Smooth muscle cell of the brain vasculature (primary cell): Measurements from ENCODE around the gene NATD1.

Experiments
- DNase-seq: peaks from one replicate; pipeline ENCODE4 v3.0.0-alpha.2; 2012; ENCODE audit warnings: low read depth, low spot score

NATD1 gene

DNA sequence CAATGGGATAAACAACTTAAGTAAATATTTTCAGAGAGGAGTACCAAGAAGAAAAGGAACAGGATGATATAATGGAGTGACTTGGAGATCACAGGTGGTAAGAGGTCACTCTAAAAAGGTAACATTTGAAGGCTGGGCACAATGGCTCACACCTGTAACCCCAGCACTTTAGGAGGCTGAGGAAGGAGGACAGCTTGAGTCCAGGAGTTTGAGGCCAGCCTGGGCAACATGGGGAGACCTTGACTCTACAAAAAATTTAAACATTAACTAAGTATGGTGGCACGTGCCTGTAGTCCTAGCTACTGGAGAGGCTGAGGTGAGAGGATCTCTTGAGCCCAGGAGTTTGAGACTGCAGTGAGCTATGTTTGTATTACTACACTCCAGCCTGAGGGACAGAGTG lies 35.9 kb downstream of the NATD1 start:
- DNase-seq, result no peak

- DNase-seq, result no peak
Measured at GRCh38 chr17:21215935-21216334, 37.3 kb downstream of the NATD1 start.

DNA sequence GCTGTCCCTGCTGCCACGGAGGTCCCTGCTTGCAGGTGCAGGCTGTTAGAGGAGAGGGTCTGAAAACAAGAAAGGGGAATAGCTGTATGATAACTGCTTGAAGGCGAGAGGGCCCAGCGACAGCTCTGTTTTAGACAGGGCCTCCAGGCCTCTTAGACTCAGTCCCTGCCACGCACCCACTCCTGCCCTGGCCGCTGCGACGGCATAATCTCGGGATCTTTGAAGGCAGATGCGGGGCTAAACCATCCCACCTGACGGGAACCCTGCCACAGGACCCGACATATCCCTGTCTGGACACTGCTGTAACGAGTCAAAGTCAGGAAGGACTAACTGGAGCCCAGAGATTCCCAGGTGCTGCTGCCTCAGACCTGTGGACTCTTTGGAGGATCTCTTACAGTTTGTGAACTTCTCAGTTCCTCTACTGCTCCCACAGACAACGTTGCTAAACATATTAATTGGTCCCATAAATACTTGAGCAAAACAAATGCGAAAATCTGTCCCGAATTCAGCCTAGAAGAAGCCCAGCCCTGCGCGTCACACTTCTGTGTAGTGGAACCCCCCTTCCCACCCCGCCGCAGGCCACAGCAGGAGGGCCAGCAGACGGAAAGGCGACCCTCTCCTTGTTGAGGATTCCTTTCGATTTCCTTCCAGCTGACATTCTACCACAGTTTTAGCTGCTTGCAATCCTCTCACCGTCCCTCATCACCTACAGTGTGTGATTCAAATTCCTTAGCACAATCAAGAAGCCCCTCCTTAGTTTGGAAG lies 38.3 kb downstream of the NATD1 start:
- no peak for DNase-seq

GRCh38 chr17:21214015-21214776 lies 39.0 kb downstream of the NATD1 start, which contains the start of gene TMEM11:
Gene TMEM11, minus strand, starts transcription at chr17:21214161. Its CDS starts 9 bp downstream, at chr17:21214152.
- peak; percentile 86 for DNase-seq

- no peak for DNase-seq
Measured at GRCh38 chr17:21213638-21214014, 39.6 kb downstream of the NATD1 start.

GRCh38 chr17:21212826-21213637 lies 40.2 kb downstream of the NATD1 start:
- DNase-seq, result no peak

DNA sequence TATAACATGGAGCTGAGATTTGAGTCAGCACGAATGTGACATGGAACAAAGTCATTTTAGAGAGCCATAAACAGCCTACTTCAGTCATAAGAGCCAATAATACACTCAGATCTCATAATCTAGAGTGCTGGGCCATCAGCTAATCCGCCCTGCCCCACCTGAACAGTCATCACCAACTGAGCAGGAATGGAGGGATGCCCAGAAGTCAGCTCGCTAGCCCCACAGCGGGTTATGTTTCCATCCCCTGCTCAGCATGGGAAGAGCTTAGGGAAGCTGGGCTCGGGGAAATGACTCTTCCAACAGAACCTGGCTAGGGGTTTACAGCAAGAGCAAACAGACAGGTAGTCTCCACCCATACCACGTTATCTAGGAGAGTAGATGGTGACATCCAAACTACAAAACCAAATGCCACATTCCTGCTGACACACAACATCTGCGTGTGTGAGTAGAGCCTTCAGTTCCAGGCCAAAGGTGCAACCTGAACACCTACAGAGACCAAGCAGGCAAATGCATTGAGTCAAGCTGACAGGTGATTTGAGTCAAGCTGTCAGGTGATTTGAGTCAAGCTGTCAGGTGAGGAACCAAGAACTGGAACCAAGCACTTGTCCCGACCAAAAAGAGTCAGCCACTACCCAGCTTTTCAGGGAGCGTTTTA lies 41.3 kb downstream of the NATD1 start:
- no peak for DNase-seq

DNA sequence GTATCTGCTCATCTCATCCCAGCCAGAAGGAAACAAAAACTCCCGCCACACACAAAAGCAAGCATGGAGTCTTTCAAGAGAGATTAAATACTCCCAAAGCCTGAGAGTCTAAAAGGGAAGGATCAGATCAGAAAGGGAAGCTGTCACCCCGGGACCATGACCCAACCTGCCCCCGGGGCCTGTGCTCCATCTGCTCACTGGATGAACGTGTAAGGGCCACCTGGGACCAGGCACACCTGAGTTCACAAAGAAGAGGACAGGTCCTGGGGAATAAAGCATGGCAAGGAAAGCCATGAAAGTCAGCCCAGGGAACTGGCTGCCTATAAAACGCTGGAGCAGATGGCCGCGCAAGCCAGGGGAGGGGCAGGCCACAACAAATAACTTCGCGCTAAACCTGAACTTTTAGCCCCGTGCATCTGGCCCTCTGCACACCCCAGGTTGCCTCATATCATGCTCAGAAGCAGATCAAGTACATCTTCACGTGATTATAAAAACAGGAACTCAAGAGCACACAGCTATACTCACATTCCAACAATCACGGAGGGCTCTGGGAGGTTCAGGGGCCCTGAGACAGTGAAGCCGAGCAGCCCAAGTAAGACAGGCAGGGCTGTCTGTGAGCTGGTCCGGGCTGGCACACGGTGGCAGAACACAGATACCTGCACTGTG lies 42.7 kb downstream of the NATD1 start:
- no peak for DNase-seq

- no peak for DNase-seq
Measured at GRCh38 chr17:21209511-21210175, 43.6 kb downstream of the NATD1 start.

DNA sequence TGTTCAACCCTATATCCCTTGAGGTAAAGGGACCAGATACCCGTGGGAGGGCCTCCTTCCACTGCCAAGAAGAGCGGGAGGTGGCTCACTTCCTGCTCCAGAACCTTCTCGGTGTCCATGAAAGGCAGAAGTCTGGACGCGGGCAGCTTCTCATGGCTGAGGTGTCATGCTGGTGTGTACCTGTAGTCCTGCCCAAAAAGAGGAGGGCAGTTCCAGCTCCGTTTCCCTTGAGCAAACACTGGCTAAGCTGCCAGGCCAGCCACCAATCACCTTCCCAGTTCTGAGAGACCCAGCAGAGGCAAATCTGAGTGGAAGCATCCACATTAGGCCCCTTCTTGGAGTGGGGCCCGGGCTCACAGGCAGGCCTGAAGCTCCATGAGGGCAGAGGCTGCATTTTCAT lies 44.9 kb downstream of the NATD1 start:
- DNase-seq, result no peak

DNA sequence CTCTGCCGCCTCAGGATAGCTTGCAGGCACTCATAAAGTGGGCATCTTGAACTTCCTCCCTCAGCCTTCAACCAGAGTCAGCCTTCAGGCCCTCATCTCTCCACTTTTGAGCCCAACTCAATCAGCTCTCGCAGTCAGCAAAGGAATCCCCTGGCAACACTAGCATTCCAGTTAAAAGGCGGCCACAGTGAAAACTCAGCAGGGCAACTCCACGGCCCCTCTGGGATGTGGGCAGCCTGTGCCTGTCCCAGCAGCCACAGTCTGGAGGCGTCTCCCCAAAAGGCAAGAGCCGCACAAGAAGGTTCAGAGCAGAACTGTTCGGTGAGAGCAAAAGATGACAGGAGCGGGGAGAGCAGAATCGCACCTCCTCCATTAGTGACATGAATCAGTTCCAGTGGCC lies 48.3 kb downstream of the NATD1 start:
- no peak for DNase-seq

GRCh38 chr17:21202512-21202911 lies 50.7 kb downstream of the NATD1 start:
- DNase-seq, result no peak

DNA sequence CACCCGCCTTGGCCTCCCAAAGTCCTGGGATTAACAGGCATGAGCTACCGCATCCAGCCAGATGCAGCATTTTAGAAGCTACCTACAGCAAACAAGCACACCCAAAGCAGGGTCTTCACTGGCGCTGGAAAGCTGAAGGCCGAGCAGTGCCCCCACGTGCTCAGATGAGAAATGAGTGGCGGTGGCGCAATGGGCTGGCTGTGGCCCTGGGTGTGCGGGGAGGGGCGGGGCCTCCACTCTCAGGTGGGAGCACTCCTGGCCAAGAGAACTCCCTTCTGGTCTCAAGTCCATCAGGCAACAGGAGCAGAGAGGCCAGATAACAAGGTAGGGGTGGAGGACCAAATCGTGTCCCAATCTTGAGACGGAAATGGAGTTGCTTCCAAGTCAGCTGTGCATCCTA lies 51.3 kb downstream of the NATD1 start:
- DNase-seq, result no peak

- no peak for DNase-seq
Measured at GRCh38 chr17:21201298-21201595, 52.0 kb downstream of the NATD1 start.

GRCh38 chr17:21200590-21201297 lies 52.5 kb downstream of the NATD1 start:
- no peak for DNase-seq

GRCh38 chr17:21199856-21200255 lies 53.4 kb downstream of the NATD1 start:
- no peak for DNase-seq

GRCh38 chr17:21199311-21199710 lies 53.9 kb downstream of the NATD1 start:
- no peak for DNase-seq

DNA sequence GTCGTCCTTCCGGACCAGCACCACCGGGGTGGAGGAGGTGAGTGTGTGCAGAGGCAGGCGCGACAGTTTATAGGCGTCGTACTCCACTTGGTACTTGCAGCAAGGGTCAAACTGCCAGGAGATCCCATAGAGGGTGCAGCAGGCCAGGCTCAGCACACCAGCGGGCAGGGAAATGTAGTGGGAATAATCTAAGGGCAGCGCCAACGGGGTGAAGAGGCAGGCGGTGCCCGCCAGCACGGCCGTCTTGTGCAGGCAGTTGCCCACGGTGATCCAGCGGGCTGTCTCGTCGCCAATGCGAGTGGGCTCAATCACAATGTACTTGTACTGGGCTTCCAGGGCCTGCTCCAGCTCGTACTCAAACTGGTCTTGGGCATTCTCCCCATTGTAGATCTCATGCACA lies 54.8 kb downstream of the NATD1 start:
- DNase-seq, result no peak

DNA sequence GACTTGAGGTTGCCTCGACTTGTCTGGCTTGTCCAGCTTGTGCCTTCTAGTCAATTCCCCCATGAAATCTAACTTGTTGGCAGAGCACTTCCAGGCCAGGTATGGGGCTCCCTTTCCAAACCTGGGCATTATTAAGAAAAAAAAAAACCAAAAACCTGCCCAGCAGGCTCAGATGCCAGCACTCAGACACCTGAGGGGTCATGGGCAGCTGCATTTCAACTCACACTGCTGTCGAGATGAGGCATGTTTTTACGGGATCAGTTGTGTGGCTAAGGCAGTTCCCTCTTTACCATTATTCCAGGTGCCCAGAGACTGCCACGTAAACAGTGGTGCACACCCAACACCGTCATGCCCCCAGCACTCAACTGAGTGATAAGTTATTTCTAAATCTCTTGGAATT lies 57.1 kb downstream of the NATD1 start:
- no peak for DNase-seq

DNA sequence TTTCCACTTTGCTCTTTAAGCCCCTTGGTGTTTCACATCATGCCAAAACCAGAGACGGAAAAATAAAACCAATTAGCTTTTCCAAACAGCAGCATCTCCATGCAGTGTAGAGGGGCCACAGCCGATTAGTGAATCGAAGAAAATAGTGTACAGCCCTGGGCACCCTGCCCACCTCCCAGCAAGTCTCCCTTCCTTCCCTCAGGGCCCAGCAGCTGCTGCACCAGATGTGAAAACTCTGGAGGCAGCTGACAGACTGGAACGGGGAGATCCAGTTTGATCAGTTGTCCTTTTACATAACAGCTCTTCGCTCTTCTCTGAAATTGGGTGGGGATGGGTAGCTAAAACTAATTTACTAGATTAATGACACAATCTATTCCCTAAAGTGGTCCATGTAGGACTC lies 58.5 kb downstream of the NATD1 start:
- no peak for DNase-seq
